Transverse colon (tissue), 3 donors: ENCODE measurements around the gene MYO16.

Experiments
- POLR2A ChIP-seq: fragments of 450-650 bp; IDR thresholded peaks from one replicate; pipeline ENCODE4 v1.6.1; 2016; ENCODE audit warnings: antibody characterized with exemption, mild to moderate bottlenecking, moderate library complexity
- TF ChIP-seq, protein P1 (sequence below), 5 experiments: fragments of 200-600 bp in 3 of 5; fragments of 450-650 bp in 2 of 5; sonication (generic) in 3 of 5; IDR thresholded peaks; 1 replicate in 2 of 5; 2 replicates in 3 of 5; pipeline ENCODE4 v1.5.1; 2016 to 2017; ENCODE audit warnings: antibody characterized with exemption in 5 of 5, inconsistent platforms in 3 of 5, mild to moderate bottlenecking in 2 of 5, moderate library complexity in 1 of 5

GRCh38 chr13:109227344-109227940, 598.0 kb downstream of the MYO16 start:
- no peak for TF ChIP-seq POLR2A
- TF ChIP-seq, protein P1, sequence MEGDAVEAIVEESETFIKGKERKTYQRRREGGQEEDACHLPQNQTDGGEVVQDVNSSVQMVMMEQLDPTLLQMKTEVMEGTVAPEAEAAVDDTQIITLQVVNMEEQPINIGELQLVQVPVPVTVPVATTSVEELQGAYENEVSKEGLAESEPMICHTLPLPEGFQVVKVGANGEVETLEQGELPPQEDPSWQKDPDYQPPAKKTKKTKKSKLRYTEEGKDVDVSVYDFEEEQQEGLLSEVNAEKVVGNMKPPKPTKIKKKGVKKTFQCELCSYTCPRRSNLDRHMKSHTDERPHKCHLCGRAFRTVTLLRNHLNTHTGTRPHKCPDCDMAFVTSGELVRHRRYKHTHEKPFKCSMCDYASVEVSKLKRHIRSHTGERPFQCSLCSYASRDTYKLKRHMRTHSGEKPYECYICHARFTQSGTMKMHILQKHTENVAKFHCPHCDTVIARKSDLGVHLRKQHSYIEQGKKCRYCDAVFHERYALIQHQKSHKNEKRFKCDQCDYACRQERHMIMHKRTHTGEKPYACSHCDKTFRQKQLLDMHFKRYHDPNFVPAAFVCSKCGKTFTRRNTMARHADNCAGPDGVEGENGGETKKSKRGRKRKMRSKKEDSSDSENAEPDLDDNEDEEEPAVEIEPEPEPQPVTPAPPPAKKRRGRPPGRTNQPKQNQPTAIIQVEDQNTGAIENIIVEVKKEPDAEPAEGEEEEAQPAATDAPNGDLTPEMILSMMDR (IDR thresholded peaks at IDR 0.05): no peak
